Nephron progenitor cell (in vitro differentiated cells): Measurements from ENCODE around the gene BAIAP2L1.

Experiments used
- DNase-seq: peaks from one replicate; pipeline ENCODE4 v3.0.0; 2021
- H3K27ac Mint-ChIP-seq: 2 replicates; pipeline ENCODE4 v1.8.0; 2021; ENCODE audit warnings: mild to moderate bottlenecking, moderate library complexity, mixed read lengths
- H3K27me3 Mint-ChIP-seq: 2 replicates; pipeline ENCODE4 v1.8.0; 2021; ENCODE audit warnings: mild to moderate bottlenecking, low read depth, mixed read lengths; ENCODE audit not compliant: poor library complexity
- H3K36me3 Mint-ChIP-seq: 2 replicates; pipeline ENCODE4 v1.8.0; 2021; ENCODE audit warnings: low read depth, mixed read lengths
- H3K4me1 Mint-ChIP-seq: 2 replicates; pipeline ENCODE4 v1.8.0; 2021; ENCODE audit warnings: mixed read lengths
- H3K4me3 Mint-ChIP-seq: 2 replicates; pipeline ENCODE4 v1.8.0; 2021; ENCODE audit warnings: mild to moderate bottlenecking, moderate library complexity, mixed read lengths
- H3K9me3 Mint-ChIP-seq: 2 replicates; pipeline ENCODE4 v1.8.0; 2021; ENCODE audit warnings: mild to moderate bottlenecking, moderate library complexity, mixed read lengths
- TF ChIP-seq, protein P1 (sequence below): fragments of 200-600 bp; sonication (generic); IDR thresholded peaks from 2 replicates; pipeline ENCODE4 v1.5.0; 2021; ENCODE audit warnings: antibody characterized with exemption

The BAIAP2L1 gene

DNA sequence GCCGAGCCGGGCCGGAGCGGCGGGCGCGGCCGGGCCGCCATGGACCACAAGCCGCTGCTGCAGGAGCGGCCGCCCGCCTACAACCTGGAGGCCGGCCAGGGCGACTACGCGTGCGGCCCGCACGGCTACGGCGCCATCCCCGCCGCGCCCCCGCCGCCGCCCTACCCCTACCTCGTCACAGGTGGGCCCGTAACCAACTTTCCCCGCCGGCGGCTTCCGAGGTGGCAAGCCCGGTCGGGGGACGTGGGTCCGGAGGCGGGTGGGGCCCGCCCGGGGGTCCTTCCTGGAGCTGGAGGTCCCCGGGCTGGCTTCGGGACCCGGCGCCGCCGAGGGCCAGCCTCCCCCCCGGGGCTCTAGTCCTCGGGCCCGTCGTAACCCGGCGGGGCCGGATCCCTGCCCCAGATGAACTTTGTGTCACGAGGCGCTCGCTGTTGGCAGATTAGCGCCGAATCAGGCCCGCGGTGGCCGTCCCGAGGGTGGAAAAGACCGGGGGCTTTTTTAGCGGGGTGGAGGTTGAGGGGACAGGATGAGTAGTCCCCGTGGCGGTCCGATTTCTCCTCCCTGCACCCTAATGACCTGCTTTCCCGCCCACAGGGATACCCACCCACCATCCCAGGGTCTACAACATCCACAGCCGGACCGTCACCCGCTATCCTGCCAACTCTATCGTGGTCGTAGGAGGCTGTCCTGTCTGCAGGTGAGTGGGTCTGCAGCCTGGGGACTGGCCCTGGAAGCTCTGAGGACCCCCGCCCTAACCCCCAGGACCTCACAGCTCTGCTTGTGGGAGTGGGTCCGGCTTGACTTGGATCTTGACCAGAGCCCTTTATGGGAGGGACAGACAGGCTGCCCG is 118.9 kb downstream of the BAIAP2L1 start:
- Mint-ChIP-seq H3K4me1 (peaks cover 46% of the 10 kb centered on the region), H3K27ac (no peak overlapping the region), H3K36me3 (no peaks in the 10 kb centered on the region), H3K9me3 (no peaks in the 10 kb centered on the region), H3K27me3 (no peaks in the 10 kb centered on the region), H3K4me3 (peak overlapping the region; percentile 92)
- TF ChIP-seq, protein P1, sequence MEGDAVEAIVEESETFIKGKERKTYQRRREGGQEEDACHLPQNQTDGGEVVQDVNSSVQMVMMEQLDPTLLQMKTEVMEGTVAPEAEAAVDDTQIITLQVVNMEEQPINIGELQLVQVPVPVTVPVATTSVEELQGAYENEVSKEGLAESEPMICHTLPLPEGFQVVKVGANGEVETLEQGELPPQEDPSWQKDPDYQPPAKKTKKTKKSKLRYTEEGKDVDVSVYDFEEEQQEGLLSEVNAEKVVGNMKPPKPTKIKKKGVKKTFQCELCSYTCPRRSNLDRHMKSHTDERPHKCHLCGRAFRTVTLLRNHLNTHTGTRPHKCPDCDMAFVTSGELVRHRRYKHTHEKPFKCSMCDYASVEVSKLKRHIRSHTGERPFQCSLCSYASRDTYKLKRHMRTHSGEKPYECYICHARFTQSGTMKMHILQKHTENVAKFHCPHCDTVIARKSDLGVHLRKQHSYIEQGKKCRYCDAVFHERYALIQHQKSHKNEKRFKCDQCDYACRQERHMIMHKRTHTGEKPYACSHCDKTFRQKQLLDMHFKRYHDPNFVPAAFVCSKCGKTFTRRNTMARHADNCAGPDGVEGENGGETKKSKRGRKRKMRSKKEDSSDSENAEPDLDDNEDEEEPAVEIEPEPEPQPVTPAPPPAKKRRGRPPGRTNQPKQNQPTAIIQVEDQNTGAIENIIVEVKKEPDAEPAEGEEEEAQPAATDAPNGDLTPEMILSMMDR: no peak
- no peak for DNase-seq

DNA sequence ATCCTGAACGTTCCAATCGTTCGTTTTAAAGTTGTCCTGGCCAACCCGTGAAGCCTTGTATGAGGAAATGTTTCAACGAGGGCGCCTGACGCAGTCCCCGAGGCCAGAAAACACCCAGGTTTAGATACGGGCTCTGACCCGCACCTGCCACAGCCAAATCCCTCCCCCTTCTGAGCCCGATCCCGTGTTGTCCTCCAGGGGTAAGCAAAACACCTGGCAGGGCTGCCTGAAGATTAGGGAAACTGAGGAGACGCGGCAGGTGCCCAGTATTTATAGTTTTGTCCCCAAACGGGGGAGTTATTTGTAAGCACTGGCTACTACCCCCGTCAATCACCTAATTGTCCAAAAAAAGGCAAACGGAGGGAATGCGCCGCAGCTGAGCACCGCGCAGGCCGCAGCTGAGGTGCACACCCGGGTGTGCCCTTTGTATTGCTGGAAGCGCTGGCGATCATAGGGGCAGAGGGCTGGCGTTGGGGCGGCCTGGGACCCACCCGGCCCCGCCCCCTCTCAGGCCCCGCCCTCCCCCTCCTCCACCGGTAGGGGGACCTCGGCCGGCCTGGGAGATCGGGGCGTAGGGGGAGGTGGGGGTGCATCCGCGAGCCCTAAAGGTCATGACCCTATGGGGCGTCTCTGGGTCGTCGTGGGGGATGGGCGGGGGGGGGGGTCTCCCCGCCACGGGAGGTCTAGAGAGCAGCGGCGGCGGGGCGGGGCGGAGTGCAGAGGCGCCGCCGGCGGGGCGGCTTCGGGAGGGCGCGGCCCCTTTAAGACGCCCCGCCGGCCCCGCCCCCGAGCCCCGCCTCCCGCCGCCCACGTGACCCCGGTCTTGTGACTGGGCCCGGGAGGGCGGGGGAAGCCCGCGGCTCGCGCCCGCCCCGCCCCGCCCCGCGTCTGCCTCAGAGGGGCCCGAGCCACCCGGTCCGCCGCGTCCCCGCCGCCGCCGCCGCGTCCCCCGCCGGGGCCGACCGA is 119.8 kb downstream of the BAIAP2L1 start, which contains the start of gene BRI3:
Gene BRI3, plus strand, starts transcription at position 896 of the 966 bp plus-strand sequence. CDS start 110 bp downstream, outside the sequence.
- H3K27ac Mint-ChIP-seq: no peak within 1 kb of the TSS
- H3K4me3 Mint-ChIP-seq: peak within 1 kb of the TSS; percentile 92
- no peaks in the 10 kb centered on the region for H3K9me3 Mint-ChIP-seq
- no peaks in the 10 kb centered on the region for H3K36me3 Mint-ChIP-seq
- peak; percentile 93 for DNase-seq
- peaks cover 40% of the 10 kb centered on the region for H3K4me1 Mint-ChIP-seq
- H3K27me3 Mint-ChIP-seq: no peaks in the 10 kb centered on the region
- TF ChIP-seq, protein P1: no peak

DNA sequence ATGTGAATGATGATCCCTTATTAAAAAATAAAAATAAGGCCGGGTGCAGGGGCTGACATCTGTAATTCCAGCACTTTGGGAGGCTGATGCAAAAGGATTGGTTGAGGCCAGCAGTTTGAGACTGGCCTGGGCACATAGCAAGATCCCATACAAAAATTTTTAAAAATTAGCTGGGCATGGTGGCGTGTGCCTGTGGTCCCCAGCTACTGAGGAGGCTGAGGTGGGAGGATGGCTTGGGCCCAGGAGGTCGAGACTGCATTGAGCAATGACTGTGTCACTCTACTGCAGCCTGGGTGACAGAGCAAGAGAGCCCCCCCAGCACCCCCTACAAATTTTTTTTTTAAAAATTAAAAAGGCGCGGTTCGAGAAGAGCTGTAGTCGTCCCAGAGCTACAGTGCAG is 120.6 kb downstream of the BAIAP2L1 start:
- TF ChIP-seq, protein P1: no peak
- Mint-ChIP-seq H3K36me3 (no peaks in the 10 kb centered on the region), H3K4me3 (peak overlapping the region; percentile 81), H3K4me1 (peaks cover 39% of the 10 kb centered on the region), H3K27me3 (no peaks in the 10 kb centered on the region), H3K9me3 (no peaks in the 10 kb centered on the region), H3K27ac (no peak overlapping the region)
- no peak for DNase-seq

DNA sequence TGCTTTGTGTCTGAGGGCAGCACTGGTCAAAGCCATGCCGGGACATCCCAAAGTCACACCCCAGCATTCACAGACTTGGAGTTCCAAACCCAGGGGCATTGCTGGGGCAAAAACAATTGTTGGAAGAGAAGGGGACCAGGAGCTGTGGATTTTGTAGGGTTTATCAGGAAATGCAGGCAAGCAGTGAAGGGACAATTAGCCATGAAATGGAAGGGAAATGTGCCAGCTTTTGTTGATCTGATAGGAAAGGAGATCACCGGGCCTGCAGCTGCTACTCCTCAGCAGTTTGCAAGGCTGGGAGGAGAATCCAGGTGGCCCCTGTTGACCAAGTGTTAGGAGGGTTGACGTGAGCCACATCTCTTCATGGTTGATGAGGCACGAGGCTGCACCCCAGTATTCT is 122.0 kb downstream of the BAIAP2L1 start:
- TF ChIP-seq, protein P1: no peak
- Mint-ChIP-seq H3K4me3 (peak overlapping the region; percentile 34), H3K27me3 (no peaks in the 10 kb centered on the region), H3K9me3 (no peaks in the 10 kb centered on the region), H3K4me1 (peaks cover 26% of the 10 kb centered on the region), H3K36me3 (no peaks in the 10 kb centered on the region), H3K27ac (no peak overlapping the region)
- no peak for DNase-seq

DNA sequence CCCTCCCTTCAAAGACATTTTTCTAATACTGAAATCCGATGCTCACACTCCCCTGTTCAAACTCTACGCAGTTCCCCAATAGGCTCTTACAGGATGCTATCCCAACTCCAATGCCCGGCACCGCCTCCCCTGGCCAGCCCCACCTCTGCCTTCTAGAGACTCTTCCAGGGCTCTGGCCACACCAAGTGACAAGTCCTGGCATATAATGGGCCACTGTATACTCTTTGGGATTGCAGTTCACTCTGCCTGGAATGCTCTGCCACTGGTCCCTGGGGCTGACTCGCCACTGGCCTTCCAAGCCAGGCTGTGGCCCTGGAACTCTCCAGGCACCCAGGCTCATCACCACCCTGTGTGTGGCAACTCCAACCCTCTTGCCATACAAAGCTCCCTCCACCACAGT is 122.5 kb downstream of the BAIAP2L1 start:
- H3K4me3 Mint-ChIP-seq: no peak overlapping the region
- H3K4me1 Mint-ChIP-seq: peaks cover 22% of the 10 kb centered on the region
- H3K27me3 Mint-ChIP-seq: no peaks in the 10 kb centered on the region
- no peaks in the 10 kb centered on the region for H3K36me3 Mint-ChIP-seq
- TF ChIP-seq, protein P1: no peak
- DNase-seq: no peak
- peak overlapping the region; percentile 82 for H3K27ac Mint-ChIP-seq
- H3K9me3 Mint-ChIP-seq: no peaks in the 10 kb centered on the region
